ENCODE measurements around the gene FAM229B.
"Not testable (repeated sequence)": the region's sequence is repeated elsewhere in the genome, so short reads cannot be mapped to it uniquely, and the experiment has no call there.

The FAM229B gene

DNA sequence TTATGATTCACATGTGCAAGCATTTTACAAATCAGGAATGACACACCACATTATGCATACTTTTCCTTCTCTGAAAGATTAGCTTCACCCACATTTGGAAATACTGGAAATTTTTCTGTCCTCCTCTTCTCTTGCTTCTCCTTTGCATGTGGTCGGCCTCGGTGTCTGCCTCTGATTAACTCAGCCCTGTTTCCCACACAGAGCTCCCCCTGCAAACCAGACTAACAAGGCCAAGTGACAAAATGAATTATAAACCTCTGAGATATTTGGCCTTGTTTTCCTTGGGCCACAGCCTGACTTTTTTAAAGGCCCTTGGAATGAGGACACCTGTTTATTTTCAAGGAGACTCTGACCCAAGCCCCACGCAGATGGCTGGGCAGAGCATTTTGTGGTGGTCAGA is 42.5 kb upstream of the FAM229B start:
- no peaks in the 10 kb centered on the region for H3K9me3 ChIP-seq (ENCODE audit: severe bottlenecking)
- DNase-seq (ENCODE audit: low spot score) (no peak), ATAC-seq (ENCODE audit: low read depth) (no peak)
- H3K4me1 ChIP-seq (ENCODE audit: insufficient read depth, poor library complexity, severe bottlenecking) = no peaks in the 10 kb centered on the region
- no peak overlapping the region for H3K27ac ChIP-seq (ENCODE audit: poor library complexity, severe bottlenecking)
- H3K36me3 ChIP-seq (ENCODE audit: low read depth) = no peaks in the 10 kb centered on the region
- TF ChIP-seq, protein P1, sequence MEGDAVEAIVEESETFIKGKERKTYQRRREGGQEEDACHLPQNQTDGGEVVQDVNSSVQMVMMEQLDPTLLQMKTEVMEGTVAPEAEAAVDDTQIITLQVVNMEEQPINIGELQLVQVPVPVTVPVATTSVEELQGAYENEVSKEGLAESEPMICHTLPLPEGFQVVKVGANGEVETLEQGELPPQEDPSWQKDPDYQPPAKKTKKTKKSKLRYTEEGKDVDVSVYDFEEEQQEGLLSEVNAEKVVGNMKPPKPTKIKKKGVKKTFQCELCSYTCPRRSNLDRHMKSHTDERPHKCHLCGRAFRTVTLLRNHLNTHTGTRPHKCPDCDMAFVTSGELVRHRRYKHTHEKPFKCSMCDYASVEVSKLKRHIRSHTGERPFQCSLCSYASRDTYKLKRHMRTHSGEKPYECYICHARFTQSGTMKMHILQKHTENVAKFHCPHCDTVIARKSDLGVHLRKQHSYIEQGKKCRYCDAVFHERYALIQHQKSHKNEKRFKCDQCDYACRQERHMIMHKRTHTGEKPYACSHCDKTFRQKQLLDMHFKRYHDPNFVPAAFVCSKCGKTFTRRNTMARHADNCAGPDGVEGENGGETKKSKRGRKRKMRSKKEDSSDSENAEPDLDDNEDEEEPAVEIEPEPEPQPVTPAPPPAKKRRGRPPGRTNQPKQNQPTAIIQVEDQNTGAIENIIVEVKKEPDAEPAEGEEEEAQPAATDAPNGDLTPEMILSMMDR (IDR thresholded peaks at IDR 0.05; ENCODE audit: poor library complexity, severe bottlenecking) = no peak
- H3K4me3 ChIP-seq (ENCODE audit: severe bottlenecking) = no peak overlapping the region
- no peaks in the 10 kb centered on the region for H3K27me3 ChIP-seq (ENCODE audit: insufficient read depth, poor library complexity, severe bottlenecking)

DNA sequence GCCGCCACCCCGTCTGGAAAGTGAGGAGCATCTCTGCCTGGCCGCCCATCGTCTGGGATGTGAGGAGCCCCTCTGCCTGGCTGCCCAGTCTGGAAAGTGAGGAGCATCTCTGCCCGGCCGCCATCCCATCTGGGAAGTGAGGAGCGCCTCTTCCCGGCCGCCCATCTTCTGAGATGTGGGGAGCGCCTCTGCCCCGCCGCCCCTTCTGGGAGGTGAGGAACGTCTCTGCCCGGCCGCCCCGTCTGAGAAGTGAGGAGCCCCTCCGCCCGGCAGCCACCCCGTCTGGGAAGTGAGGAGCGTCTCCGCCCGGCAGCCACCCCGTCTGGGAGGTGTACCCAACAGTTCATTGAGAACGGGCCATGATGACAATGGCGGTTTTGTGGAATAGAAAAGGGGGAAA is 39.9 kb upstream of the FAM229B start:
- DNase-seq (ENCODE audit: low spot score); H3K27ac ChIP-seq (ENCODE audit: poor library complexity, severe bottlenecking); H3K36me3 ChIP-seq (ENCODE audit: low read depth); ATAC-seq (ENCODE audit: low read depth); H3K9me3 ChIP-seq (ENCODE audit: severe bottlenecking); H3K27me3 ChIP-seq (ENCODE audit: insufficient read depth, poor library complexity, severe bottlenecking); H3K4me1 ChIP-seq (ENCODE audit: insufficient read depth, poor library complexity, severe bottlenecking); H3K4me3 ChIP-seq (ENCODE audit: severe bottlenecking): not testable (repeated sequence)

DNA sequence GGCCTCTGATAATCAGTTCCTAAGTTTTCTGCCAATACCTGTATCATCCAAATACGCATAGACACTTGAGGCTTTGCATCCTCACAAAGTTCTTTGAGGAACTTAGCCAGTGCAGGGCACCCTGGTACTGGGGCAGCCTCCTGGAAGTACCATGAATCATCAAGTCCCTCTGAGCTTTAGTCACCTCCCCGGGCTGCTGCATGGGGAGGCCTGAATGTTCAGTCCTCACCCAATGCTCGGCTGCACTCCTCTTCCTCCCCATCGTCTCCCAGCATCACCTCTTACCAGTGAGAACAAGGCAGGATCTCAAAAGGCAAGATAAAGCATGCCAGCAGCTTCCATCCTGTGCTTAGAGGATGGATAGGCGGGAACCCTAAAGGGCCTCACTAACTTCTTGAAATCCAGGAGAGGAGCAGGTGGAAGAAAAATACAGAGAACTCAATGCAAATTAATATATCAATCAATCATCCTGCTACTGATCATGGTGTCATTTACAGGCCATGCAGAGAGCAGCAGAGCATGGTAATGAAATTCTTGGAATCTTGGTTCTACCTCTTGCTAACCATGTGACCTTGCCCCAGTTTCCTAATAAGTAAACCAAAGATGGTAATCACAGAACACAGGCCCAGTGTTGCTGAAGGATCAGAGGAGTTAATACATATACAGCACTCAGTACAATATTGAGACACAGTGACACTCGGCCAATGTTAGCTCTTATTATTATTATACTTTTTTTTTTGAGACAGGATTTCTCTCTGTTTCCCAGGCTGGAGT is 38.2 kb upstream of the FAM229B start:
- DNase-seq (ENCODE audit: low spot score) (no peak), ATAC-seq (ENCODE audit: low read depth) (no peak)
- no peak overlapping the region for H3K27ac ChIP-seq (ENCODE audit: poor library complexity, severe bottlenecking)
- no peaks in the 10 kb centered on the region for H3K36me3 ChIP-seq (ENCODE audit: low read depth)
- no peak overlapping the region for H3K4me3 ChIP-seq (ENCODE audit: severe bottlenecking)
- H3K9me3 ChIP-seq (ENCODE audit: severe bottlenecking) = no peaks in the 10 kb centered on the region
- H3K4me1 ChIP-seq (ENCODE audit: insufficient read depth, poor library complexity, severe bottlenecking) = no peaks in the 10 kb centered on the region
- H3K27me3 ChIP-seq (ENCODE audit: insufficient read depth, poor library complexity, severe bottlenecking) = no peaks in the 10 kb centered on the region
- TF ChIP-seq, protein P1 (IDR thresholded peaks at IDR 0.05; ENCODE audit: poor library complexity, severe bottlenecking) = no peak

DNA sequence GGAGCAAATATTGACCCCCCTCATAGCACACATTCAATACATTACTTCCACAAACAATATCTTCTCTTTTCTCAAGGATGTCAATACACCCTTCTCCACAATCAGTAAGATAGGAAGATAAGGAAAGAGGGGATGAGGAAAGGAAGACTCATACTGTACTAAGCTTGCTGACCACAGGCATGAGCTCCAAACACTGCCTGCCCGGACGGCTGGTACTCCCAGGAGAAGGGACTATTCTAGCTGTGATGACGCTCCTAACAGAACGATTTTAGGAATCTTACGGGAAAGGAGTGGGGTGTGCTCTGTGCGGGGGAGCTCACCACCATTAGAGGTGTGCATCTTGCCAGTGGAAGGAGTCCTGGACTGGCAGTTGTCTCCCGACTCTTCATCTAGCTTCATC is 37.4 kb upstream of the FAM229B start:
- ATAC-seq (ENCODE audit: low read depth) (no peak), DNase-seq (ENCODE audit: low spot score) (no peak)
- Histone ChIP-seq H3K4me1 (ENCODE audit: insufficient read depth, poor library complexity, severe bottlenecking) (no peaks in the 10 kb centered on the region), H3K27ac (ENCODE audit: poor library complexity, severe bottlenecking) (no peak overlapping the region), H3K36me3 (ENCODE audit: low read depth) (no peaks in the 10 kb centered on the region), H3K9me3 (ENCODE audit: severe bottlenecking) (no peaks in the 10 kb centered on the region), H3K4me3 (ENCODE audit: severe bottlenecking) (no peak overlapping the region), H3K27me3 (ENCODE audit: insufficient read depth, poor library complexity, severe bottlenecking) (no peaks in the 10 kb centered on the region)
- TF ChIP-seq, protein P1 (IDR thresholded peaks at IDR 0.05; ENCODE audit: poor library complexity, severe bottlenecking) = no peak

DNA sequence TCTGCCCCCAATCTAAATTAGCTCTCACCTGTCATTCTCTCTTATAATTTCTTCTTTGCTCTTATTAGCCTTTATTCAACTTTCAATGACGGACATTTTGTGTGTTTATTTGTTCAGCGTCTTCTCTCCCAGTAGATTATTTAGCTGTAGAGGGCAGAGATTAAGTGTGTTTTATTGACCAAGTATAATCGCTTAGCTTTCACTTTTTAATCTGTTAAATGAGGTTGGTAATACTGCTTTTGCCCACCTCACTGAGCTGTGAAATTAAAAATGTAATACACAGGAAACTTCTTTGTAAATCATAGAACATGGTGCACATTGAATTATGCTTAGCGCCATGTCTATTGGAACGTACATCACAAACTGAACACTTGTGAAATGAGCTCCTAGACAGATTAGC is 37.0 kb upstream of the FAM229B start:
- no peaks in the 10 kb centered on the region for H3K27me3 ChIP-seq (ENCODE audit: insufficient read depth, poor library complexity, severe bottlenecking)
- DNase-seq (ENCODE audit: low spot score) (no peak), ATAC-seq (ENCODE audit: low read depth) (no peak)
- no peak overlapping the region for H3K4me3 ChIP-seq (ENCODE audit: severe bottlenecking)
- no peak overlapping the region for H3K27ac ChIP-seq (ENCODE audit: poor library complexity, severe bottlenecking)
- no peaks in the 10 kb centered on the region for H3K9me3 ChIP-seq (ENCODE audit: severe bottlenecking)
- TF ChIP-seq, protein P1 (IDR thresholded peaks at IDR 0.05; ENCODE audit: poor library complexity, severe bottlenecking) = no peak
- H3K4me1 ChIP-seq (ENCODE audit: insufficient read depth, poor library complexity, severe bottlenecking) = no peaks in the 10 kb centered on the region
- no peaks in the 10 kb centered on the region for H3K36me3 ChIP-seq (ENCODE audit: low read depth)

DNA sequence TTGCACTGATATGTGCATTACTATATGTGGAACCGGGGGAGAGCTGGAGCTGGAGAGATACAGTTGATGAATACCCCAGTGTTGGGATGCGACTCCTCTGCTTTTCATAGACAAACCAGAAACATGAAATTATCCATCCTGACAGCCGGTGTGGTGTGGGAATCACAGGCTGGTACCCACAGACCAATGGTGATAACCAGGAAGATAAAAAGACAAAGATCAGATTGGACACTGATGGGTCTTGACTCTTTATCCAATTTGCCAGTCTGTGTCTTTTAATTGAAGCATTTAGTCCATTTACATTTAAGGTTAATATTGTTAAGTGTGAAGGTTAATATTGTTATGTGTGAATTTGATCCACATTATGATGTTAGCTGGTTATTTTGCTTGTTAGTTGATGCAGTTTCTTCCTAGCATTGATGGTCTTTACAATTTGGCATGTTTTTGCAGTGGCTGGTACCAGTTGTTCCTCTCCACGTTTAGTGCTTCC is 36.1 kb upstream of the FAM229B start:
- not testable (repeated sequence) for H3K27me3 ChIP-seq (ENCODE audit: insufficient read depth, poor library complexity, severe bottlenecking); ATAC-seq (ENCODE audit: low read depth); DNase-seq (ENCODE audit: low spot score); H3K4me1 ChIP-seq (ENCODE audit: insufficient read depth, poor library complexity, severe bottlenecking); H3K36me3 ChIP-seq (ENCODE audit: low read depth); H3K9me3 ChIP-seq (ENCODE audit: severe bottlenecking); H3K27ac ChIP-seq (ENCODE audit: poor library complexity, severe bottlenecking); H3K4me3 ChIP-seq (ENCODE audit: severe bottlenecking)
